GM18505 (cell line): ENCODE data around the gene ERI2.

Experiments
- ATAC-seq: cut with Tn5 transposase; IDR thresholded peaks from one replicate; pipeline ENCODE4 v1.9.1; 2021; ENCODE audit not compliant: unreplicated experiment
- POLR2A ChIP-seq: IDR thresholded peaks from 4 replicates; pipeline ENCODE4 v1.6.1; 2011; ENCODE audit warnings: borderline replicate concordance; ENCODE audit not compliant: insufficient read depth, insufficient read length; ENCODE audit errors: extremely low read depth

The ERI2 gene

DNA sequence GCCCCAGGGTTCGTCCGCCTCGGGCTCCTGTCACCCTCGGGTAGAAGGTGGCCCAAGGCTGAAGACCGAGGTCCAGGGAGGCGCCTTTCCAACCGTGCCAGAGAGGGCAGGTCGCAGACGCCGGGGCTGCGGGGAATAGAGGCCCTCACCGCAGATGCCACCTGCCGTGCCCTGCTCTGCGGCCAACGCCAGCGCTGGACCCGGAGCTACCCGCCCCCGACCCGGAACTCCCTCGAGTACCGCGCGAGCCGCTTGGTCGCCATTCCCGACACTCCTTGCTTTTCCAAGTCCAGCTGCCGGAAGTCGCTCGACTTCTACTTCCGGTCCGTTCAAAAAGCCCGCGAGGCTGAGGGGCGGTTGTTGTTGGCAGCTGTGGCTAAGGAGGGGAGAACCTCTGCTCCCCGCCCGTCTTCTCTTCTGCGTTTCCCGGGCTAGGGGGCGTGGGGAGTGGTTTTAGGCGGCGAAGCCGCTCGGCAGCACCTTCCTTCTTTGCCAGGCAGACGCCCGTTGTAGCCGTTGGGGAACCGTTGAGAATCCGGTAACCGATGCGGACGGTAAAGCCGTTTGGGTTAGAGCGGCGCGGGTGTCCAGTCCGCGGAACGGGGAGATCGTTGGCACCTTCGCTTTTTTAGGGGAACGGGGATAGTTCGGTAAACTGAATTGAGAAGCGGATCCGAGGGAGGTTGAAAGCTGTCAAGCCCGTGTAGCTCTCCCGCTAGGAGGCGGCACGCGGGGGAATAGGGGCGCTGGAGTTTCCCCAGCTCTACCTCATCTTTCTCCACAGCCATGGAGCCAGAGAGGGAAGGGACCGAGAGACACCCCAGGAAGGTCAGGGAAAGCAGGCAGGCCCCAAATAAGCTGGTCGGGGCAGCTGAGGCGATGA, at the start of gene ERI2, which contains the start of gene REXO5:
Gene ERI2, minus strand, starts transcription at position 305 of the 883 bp plus-strand sequence. Its CDS starts 42 bp downstream, at position 263.
Gene REXO5, plus strand, starts transcription at position 360 of the 883 bp plus-strand sequence. Its CDS starts 427 bp downstream, at position 787.
- peak; percentile 68 for ATAC-seq

GRCh38 chr16:20854963-20855362, 48.7 kb upstream of the ERI2 start:
- no peak for ATAC-seq
- no peak for TF ChIP-seq POLR2A

More for the DNA sequence above, at the start of gene ERI2, which contains the start of gene REXO5:
- TF ChIP-seq POLR2A = peak; percentile 83

DNA sequence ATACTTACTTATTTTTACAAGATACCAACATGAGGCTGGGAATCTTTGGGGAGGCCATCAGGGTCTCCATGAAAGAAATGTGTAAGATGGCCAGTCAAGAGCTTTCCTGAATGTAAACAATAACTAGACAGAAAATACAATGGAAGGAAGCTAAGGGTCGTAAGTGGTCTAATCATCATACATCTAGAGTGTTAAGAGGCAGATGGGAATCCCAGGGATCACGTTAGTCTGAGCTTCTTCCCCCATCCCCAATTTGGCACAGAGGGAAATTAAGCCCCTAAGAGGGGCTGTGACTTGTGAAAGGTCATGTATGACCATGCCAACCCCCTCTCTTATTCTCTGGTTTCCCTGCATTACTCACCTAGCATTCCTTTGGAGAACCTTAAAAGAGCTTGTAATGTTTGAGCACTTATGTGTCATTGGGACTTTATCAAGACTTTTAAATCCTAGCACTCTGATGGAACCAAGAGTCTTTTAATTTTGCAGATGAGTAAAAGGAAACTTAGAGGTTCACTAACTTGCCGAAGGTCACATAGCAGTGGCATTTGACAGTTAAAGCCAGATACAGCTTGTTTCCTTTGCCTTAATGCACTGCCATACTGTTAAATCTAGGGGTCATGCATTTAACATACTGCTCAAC, 47.8 kb upstream of the ERI2 start:
- no peak for TF ChIP-seq POLR2A

GRCh38 chr16:20853143-20853542, 46.9 kb upstream of the ERI2 start:
- ATAC-seq = no peak
- TF ChIP-seq POLR2A = no peak

More for the DNA sequence above, 47.8 kb upstream of the ERI2 start:
- no peak for ATAC-seq

DNA sequence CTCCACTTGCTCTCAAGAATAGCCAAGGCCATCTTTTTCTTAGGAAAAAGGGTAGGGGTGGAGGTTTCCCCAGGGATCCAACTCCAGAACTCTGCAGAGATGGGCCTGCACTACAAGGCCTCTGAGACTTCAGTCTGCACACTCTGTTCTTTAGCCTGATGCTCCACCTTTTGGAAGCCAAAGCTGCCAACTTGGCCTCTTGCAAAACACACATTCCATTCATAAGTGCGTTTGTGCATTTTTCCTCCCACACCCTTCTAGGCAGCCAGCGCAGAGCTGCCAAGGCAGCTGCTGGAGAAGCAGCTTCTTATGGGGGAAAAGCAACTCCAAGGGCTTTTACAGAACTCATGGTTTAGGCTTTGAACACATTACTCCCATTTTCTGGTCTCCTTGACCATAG, 45.3 kb upstream of the ERI2 start:
- ATAC-seq = no peak
- no peak for TF ChIP-seq POLR2A

GRCh38 chr16:20850981-20851380, 44.7 kb upstream of the ERI2 start:
- no peak for TF ChIP-seq POLR2A
- no peak for ATAC-seq

DNA sequence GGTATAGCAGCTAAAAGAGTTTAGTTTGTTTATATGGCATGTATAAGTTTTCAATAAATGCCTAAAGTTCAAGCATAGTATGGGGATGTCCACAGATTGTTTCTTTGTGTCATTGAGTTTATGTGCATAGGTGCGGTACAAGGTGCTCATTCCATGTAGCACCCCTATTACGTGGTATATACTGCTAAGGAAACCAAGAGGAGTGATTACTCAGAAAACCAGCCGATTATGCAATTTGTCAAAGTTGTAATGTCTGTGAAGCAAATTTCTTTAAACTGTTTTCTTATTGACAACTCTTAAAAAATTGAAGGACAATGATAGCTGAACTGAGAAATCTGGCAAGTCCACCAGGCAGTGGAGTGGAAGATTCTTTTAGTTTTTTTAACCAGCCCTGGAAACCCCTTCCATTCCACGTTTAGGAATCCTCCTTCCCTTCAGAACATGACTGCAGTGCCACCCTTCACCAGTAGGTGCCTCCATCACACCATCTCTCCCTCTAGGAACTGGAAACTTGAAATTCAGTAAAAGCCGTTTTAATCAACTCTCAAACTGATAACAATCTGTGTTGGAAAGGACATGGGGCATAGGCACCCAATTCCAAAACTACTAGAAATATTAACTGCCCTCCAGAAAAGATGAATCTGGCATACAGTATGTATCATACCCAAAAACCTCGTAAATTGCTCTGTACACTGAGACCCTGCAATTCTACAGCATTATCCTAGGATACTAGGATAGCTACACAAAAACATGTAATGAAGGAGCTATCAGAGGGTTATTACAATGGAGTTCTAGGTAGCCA, 43.5 kb upstream of the ERI2 start:
- ATAC-seq = no peak

DNA sequence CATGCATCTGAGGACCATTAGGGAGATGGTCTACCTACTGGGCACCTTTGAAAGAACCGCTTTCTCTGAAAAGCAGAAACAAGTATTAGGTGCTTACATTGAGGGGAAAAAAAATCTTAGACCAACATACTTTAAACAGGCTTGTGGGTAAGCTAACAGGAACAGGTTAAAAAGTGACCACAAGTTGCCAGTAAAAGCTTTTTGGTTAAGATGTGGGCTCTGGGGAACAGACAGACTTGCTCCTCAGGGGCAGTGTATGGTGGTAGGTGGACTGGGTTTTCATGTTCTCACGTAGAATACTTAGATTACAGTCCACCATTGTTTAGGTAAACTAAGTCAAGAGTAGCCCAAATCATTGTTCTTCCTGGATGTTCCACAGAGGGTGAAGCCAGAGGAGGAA, 41.3 kb upstream of the ERI2 start:
- no peak for ATAC-seq
- TF ChIP-seq POLR2A = no peak

More for the DNA sequence above, 43.5 kb upstream of the ERI2 start:
- no peak for TF ChIP-seq POLR2A

DNA sequence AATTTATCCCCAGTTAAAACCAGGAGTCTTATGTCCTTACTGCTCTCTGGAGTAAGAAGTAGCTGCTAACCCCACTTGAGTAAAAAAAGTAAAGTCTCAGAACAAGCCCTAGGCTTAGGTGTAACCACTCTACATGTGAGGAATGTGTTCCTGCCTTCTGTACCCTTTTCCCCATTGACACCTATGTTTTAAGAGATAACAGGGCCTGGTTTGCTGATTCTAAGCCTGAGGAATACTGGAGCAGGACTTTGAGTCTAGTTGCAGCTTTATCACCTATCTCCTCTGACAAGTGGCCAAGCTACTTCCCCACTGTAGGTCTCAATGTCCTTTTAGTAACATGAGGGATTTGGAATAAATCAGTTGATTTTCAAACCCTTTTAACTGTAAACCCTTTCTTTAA, 40.3 kb upstream of the ERI2 start:
- ATAC-seq = no peak
- TF ChIP-seq POLR2A = no peak

GRCh38 chr16:20846030-20846429, 39.8 kb upstream of the ERI2 start:
- no peak for ATAC-seq
- TF ChIP-seq POLR2A = no peak

DNA sequence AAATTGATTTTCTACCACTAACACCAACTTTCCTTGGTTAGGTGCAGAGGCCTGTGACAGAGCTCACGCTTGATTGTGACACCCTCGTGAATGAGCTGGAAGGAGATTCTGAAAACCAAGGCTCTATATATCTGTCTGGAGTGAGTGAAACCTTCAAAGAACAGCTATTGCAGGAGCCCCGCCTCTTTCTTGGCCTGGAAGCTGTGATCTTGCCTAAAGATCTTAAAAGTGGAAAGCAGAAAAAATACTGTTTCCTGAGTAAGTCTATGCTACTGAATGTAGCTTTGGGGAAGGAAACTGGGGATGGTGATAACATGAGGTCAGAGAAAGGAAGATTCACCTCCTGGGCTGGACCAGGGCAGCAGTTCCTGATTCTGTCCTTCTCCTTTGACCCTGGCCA, 38.3 kb upstream of the ERI2 start:
- ATAC-seq = no peak
- no peak for TF ChIP-seq POLR2A

- TF ChIP-seq POLR2A = no peak
- ATAC-seq = no peak
Measured at GRCh38 chr16:20844054-20844453, 37.8 kb upstream of the ERI2 start.

- TF ChIP-seq POLR2A = no peak
- ATAC-seq = no peak
Measured at GRCh38 chr16:20839504-20839903, 33.2 kb upstream of the ERI2 start.
